Esophagus muscularis mucosa (tissue), 4 donors: ENCODE results near the gene SEC22A. TPM values are rescaled to one million over a fixed set of nuclear protein-coding genes. Genes with fewer than 3 reads are reported as not detected.

ENCODE experiments used
- DNase-seq: peaks from one replicate; pipeline ENCODE4 v3.0.0-alpha.2; 2017; ENCODE audit errors: extremely low spot score
- H3K27ac ChIP-seq, 4 donors: fragments of 200-600 bp; sonication (generic); replicated peaks in 1 of 4; 1 replicate in 3 of 4; 2 replicates in 1 of 4; pipeline ENCODE4 v1.5.1; 2016 to 2019; ENCODE audit warnings: mild to moderate bottlenecking in 1 of 4
- H3K27me3 ChIP-seq, 4 donors: fragments of 200-600 bp; sonication (generic); one replicate each; pipeline versions ENCODE4 v1.5.1 to v1.6.0; 2016 to 2019
- H3K36me3 ChIP-seq, 4 donors: fragments of 200-600 bp; sonication (generic); one replicate each; pipeline ENCODE4 v1.5.1; 2016 to 2019
- H3K4me1 ChIP-seq, 4 donors: fragments of 200-600 bp; sonication (generic); one replicate each; pipeline ENCODE4 v1.5.1; 2016 to 2019
- H3K4me3 ChIP-seq, 4 donors: fragments of 200-600 bp; sonication (generic); 1 replicate in 2 of 4; 2 replicates in 2 of 4; pipeline ENCODE4 v1.5.1; 2016 to 2019; ENCODE audit warnings: mild to moderate bottlenecking in 4 of 4, moderate library complexity in 1 of 4
- H3K9me3 ChIP-seq, 4 donors: fragments of 200-600 bp; sonication (generic); 1 replicate in 3 of 4; 2 replicates in 1 of 4; pipeline ENCODE4 v1.5.1; 2016 to 2019
- EP300 ChIP-seq: sonication (generic); formaldehyde crosslinking; IDR thresholded peaks from one replicate; pipeline ENCODE4 v1.6.1; 2017; ENCODE audit warnings: antibody characterized with exemption
- POLR2A ChIP-seq: fragments of 450-650 bp; IDR thresholded peaks from one replicate; pipeline ENCODE4 v1.6.1; 2017; ENCODE audit warnings: antibody characterized with exemption, moderate library complexity, mild to moderate bottlenecking, low read depth
- POLR2AphosphoS5 ChIP-seq, 2 donors: sonication (generic); formaldehyde crosslinking; IDR thresholded peaks; one replicate each; pipeline ENCODE4 v1.6.1; 2017; ENCODE audit warnings: antibody characterized with exemption in 2 of 2
- WGBS: methylation state at CpG from one replicate; pipeline ENCODE4 v1.1.5; 2018; 5-methylcytosine and 5-hydroxymethylcytosine counted together
- intact Hi-C: fragments of 100-400 bp; cut with DNase I; formaldehyde crosslinking; loops from one replicate; pipeline ENCODE4 v1.15.1; 2023
- total RNA-seq, 4 donors: library from RNA; depleted of rRNA; stranded (reverse); fragments of >200 nt; gene quantifications; one replicate each; pipeline versions ENCODE4 v1.1.0 to v1.2.1, GENCODE V29; 2016
- TF ChIP-seq, protein P1 (sequence below), 3 experiments: fragments of 200-600 bp in 2 of 3; fragments of 450-650 bp in 1 of 3; sonication (generic) in 2 of 3; IDR thresholded peaks; one replicate each; pipeline ENCODE4 v1.5.1; 2017 to 2019; ENCODE audit warnings: antibody characterized with exemption in 3 of 3, mild to moderate bottlenecking in 2 of 3, moderate library complexity in 1 of 3

The SEC22A gene
- total RNA-seq, 4 donors from 2014 or later = 12.0 to 29.9 (median 20.0) TPM

DNA sequence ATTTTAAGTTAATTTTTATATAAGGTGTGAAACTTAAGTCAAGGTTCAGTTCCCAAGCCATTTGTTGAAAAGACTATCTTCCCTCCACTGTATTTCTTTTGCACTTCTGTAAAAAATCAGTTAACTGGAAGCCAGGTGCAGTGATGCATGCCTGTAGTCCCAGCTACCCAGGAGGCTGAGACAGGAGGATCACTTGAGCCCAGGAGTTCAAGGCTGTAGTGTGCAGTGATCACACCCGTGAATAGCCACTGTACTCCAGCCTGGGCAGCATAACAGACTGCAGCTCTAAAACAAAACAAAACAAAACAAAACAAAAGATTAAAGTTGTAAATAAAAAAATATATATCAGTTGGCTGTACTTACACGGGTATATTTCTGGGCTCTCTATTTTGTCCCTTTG is 33.1 kb upstream of the SEC22A start:
- H3K27me3 ChIP-seq = no peaks in the 10 kb centered on the region
- intact Hi-C loops = no loop called here

DNA sequence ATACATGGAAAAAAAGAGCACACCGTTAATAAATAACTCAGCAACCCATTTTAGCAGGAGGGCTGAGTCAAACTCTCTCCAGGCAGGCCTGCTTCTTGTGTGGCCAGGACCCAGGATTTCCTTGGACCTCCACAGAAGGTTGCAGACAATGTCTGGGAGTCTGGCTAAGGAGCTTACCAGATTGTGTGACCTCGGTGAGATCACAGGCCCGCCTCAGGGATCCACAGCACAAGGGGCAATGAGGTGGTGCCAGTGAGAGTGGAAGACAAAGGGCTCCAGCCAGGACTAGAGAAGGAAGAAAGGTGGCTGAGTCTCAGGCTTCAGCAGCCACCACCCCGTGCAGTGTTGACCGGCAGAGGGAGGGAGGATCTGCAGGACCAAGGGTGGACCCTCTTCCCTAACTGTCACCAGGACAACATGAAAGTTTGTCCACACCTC is 32.2 kb upstream of the SEC22A start:
- peak; percentile 87 for DNase-seq
- Histone ChIP-seq H3K27ac (no peak overlapping the region), H3K27me3 (no peaks in the 10 kb centered on the region), H3K4me3 (no peak overlapping the region), H3K36me3 (peaks cover 0 to 22% (median 6%) of the 10 kb centered on the region in 4 donors), H3K9me3 (peaks cover 0 to 5% (median 0%) of the 10 kb centered on the region in 4 donors), H3K4me1 (peaks cover 0 to 7% (median 6%) of the 10 kb centered on the region in 4 donors)
- TF ChIP-seq, protein P1, sequence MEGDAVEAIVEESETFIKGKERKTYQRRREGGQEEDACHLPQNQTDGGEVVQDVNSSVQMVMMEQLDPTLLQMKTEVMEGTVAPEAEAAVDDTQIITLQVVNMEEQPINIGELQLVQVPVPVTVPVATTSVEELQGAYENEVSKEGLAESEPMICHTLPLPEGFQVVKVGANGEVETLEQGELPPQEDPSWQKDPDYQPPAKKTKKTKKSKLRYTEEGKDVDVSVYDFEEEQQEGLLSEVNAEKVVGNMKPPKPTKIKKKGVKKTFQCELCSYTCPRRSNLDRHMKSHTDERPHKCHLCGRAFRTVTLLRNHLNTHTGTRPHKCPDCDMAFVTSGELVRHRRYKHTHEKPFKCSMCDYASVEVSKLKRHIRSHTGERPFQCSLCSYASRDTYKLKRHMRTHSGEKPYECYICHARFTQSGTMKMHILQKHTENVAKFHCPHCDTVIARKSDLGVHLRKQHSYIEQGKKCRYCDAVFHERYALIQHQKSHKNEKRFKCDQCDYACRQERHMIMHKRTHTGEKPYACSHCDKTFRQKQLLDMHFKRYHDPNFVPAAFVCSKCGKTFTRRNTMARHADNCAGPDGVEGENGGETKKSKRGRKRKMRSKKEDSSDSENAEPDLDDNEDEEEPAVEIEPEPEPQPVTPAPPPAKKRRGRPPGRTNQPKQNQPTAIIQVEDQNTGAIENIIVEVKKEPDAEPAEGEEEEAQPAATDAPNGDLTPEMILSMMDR (IDR thresholded peaks at IDR 0.05) = no peak
- TF ChIP-seq EP300 (no peak), POLR2AphosphoS5 (IDR thresholded peaks at IDR 0.05) (no peak), POLR2A (no peak)
- 50% methylated on average over 4 of the region's 5 CpGs for WGBS
- intact Hi-C loops = no loop called here

More for the DNA sequence above, 33.1 kb upstream of the SEC22A start:
- TF ChIP-seq, protein P1 (IDR thresholded peaks at IDR 0.05) = no peak
- TF ChIP-seq POLR2A (no peak), EP300 (no peak), POLR2AphosphoS5 (IDR thresholded peaks at IDR 0.05) (no peak)
- Histone ChIP-seq H3K4me1 (peaks cover 0 to 7% (median 6%) of the 10 kb centered on the region in 4 donors), H3K9me3 (peaks cover 0 to 5% (median 0%) of the 10 kb centered on the region in 4 donors), H3K4me3 (no peak overlapping the region), H3K36me3 (peaks cover 0 to 31% (median 13%) of the 10 kb centered on the region in 4 donors), H3K27ac (no peak overlapping the region)
- peak; percentile 26 for DNase-seq
- 82% methylated on average over 2 of the region's 2 CpGs for WGBS

DNA sequence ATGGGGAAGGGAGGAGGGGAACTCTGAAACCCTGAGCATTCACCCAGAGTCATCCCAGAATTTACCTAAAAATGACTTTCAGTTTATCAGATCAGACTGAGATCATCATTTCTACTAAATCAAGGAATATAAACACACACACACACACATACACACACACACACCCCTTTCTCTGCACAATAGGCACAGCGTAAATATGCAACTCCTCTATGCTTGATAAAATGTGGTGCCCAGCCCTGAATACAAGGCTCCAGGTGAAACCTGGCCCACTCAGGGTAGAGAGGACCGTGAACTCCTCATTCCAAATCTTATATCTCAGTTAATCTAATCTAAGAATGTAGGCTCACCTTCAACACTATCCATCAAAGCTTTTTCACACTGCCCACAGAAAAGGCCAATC is 31.8 kb upstream of the SEC22A start:
- Histone ChIP-seq H3K27ac (no peak overlapping the region), H3K4me3 (no peak overlapping the region), H3K9me3 (peaks cover 0 to 5% (median 0%) of the 10 kb centered on the region in 4 donors), H3K4me1 (peaks cover 0 to 7% (median 6%) of the 10 kb centered on the region in 4 donors), H3K27me3 (no peaks in the 10 kb centered on the region), H3K36me3 (peaks cover 0 to 18% (median 1%) of the 10 kb centered on the region in 4 donors)
- no peak for DNase-seq
- TF ChIP-seq EP300 = no peak
- TF ChIP-seq, protein P1 (IDR thresholded peaks at IDR 0.05) = no peak
- TF ChIP-seq POLR2AphosphoS5 (IDR thresholded peaks at IDR 0.05) = no peak
- no peak for TF ChIP-seq POLR2A
- intact Hi-C loops = no loop called here
- 50% methylated on average over 2 of the region's 2 CpGs for WGBS

DNA sequence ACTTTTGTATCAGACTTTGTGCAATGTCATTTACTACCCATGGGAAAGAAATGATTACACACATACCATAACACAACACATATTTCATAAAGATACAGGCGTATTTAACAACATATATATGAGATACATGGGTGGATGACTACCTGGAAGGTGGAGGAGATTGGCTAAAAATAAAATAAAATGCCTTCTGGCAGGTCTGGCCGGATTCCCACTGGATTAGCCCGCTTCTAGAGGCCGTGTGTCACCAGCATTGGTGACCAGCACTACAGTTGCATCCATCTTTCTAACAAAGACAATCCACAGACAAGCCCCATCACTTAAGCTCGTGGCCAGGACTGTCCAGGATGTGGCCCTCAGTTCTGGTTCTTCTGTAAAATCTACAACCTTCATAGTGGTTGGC is 21.0 kb upstream of the SEC22A start:
- no peaks in the 10 kb centered on the region for H3K36me3 ChIP-seq
- no peak overlapping the region for H3K27ac ChIP-seq
- DNase-seq = no peak
- 92% methylated on average over 5 of the region's 5 CpGs for WGBS
- no peaks in the 10 kb centered on the region for H3K4me1 ChIP-seq
- no peak for TF ChIP-seq POLR2AphosphoS5 (IDR thresholded peaks at IDR 0.05)
- TF ChIP-seq, protein P1 (IDR thresholded peaks at IDR 0.05) = no peak
- TF ChIP-seq POLR2A = no peak
- TF ChIP-seq EP300 = no peak
- H3K4me3 ChIP-seq = no peak overlapping the region
- intact Hi-C loops = no loop called here
- H3K27me3 ChIP-seq = no peaks in the 10 kb centered on the region
- H3K9me3 ChIP-seq = no peaks in the 10 kb centered on the region

DNA sequence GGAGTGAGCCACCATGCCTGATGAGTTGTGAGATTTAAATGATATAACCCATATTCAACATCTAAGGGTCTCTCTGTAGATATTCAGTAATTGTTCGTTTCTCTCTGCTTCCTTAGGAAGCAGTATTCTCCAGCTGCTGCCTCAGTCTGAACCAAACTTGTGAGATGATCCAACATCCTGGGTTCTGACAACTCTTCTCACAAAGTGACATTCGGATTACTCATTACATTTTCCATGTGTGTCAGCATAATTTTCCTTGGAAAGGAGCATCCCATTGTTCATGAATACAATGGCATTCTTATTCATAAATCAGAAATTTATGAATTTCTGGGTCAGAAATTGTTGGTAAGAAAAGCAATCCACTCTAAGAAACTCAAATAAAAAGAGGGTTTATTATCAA is 15.0 kb upstream of the SEC22A start:
- intact Hi-C loops = no loop called here
- Histone ChIP-seq H3K36me3 (no peaks in the 10 kb centered on the region), H3K27me3 (no peaks in the 10 kb centered on the region), H3K4me3 (no peak overlapping the region), H3K4me1 (no peaks in the 10 kb centered on the region), H3K27ac (no peak overlapping the region), H3K9me3 (no peaks in the 10 kb centered on the region)
- TF ChIP-seq POLR2AphosphoS5 (IDR thresholded peaks at IDR 0.05) (no peak), POLR2A (no peak), EP300 (no peak)
- TF ChIP-seq, protein P1 (IDR thresholded peaks at IDR 0.05) = no peak
- DNase-seq = no peak
- 64% methylated on average over 2 of the region's 2 CpGs for WGBS
